ENCODE data around the gene UPF3A.

- peak in 5 of 12 donors; percentile 12 to 34 (median 31) for TF ChIP-seq CTCF (IDR thresholded peaks at IDR 0.05)
- peak in 1 of 2 donors; percentile 72 for TF ChIP-seq POLR2A (IDR thresholded peaks at IDR 0.05)
These were observed 46.6 kb upstream of the UPF3A start, which contains the start of gene CDC16 for GRCh38 chr13:114234645-114235421.
